ENCODE results near the gene RALGDS.
A peak's percentile ranks its signal among the peaks of the same experiment; 100 is the strongest.

RALGDS gene

DNA sequence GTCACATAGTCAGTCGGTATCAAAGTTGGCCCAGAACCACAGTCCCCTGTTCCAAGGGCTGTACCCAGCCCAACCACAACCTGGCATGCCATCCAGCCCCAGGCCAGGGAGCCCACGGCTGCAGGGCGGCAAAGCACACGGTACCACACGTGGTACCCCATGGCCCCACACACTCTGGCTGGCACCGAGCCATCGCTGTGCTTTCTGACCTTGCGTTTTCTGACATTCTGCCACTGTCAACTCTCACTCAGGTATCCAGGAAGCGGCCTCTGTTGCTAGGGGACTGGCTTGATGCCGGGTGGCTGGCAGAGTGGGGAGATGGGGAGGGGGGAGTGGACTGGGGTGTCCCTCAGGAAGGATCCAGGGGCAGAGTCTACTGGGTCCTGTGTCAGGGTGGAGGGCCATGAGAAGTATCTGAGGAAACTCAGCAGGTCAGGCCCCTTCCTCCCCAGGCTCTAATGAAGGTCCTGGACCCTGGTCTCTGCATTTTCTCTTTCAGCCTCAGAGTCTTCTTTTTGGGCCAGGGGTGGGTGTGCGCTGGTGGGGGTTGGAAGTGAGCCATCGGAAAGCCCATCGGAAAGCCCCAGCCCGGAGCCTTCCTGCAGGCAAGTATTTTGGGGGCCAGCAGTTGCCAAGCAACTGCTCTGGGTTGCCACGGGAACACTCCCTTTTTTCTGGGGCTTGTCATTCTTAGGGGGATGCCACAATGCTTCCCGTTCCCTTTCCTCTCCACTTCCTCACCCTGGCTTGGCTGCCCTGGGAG, 21.0 kb upstream of the RALGDS start:
- H3K4me3 ChIP-seq (ENCODE audit: low read length) = no peak overlapping the region
- H3K36me3 ChIP-seq (ENCODE audit: insufficient read depth, low read length) = no peaks in the 10 kb centered on the region
- H3K9me3 ChIP-seq (replicated peaks; ENCODE audit: low read length) = no peaks in the 10 kb centered on the region
- H3K4me1 ChIP-seq (ENCODE audit: control insufficient read depth, insufficient read depth, low read length) = peaks cover 10% of the 10 kb centered on the region
- H3K4me2 ChIP-seq (ENCODE audit: low read length) = no peak overlapping the region
- no peaks in the 10 kb centered on the region for H3K27me3 ChIP-seq (ENCODE audit: control insufficient read depth, insufficient read depth, low read length)
- no peak overlapping the region for H3K9ac ChIP-seq (ENCODE audit: low read depth, low read length)

DNA sequence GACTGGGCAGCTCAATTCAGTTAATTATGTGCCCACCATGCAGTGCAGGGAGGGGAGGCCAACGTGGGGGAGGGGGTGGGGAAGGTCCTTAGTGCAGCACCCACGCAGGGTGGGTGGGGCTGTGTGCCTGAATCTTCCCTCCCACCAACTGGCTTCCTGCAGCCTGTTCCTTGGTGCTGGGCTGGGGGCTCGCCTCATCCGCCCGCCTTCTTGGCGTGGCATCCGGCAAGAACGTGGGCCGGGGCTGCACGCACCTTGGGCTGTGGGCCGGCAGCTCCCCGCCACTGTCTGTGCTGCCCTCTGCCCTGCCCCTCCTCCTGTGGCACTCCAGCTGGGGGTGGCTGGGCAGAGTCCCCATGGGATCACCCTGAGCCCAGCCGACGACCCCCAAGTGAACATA, 19.6 kb upstream of the RALGDS start:
- no peak overlapping the region for H3K9ac ChIP-seq (ENCODE audit: low read depth, low read length)
- H3K4me1 ChIP-seq (ENCODE audit: control insufficient read depth, insufficient read depth, low read length) = peaks cover 16% of the 10 kb centered on the region

GRCh38 chr9:133140174-133140505, 19.1 kb upstream of the RALGDS start:
- H3K4me3 ChIP-seq (ENCODE audit: low read length) = no peak overlapping the region
- no peaks in the 10 kb centered on the region for H3K36me3 ChIP-seq (ENCODE audit: insufficient read depth, low read length)
- H3K9ac ChIP-seq (ENCODE audit: low read depth, low read length) = no peak overlapping the region
- no peaks in the 10 kb centered on the region for H3K9me3 ChIP-seq (replicated peaks; ENCODE audit: low read length)
- H3K4me1 ChIP-seq (ENCODE audit: control insufficient read depth, insufficient read depth, low read length) = peaks cover 21% of the 10 kb centered on the region
- H3K27me3 ChIP-seq (ENCODE audit: control insufficient read depth, insufficient read depth, low read length) = no peaks in the 10 kb centered on the region
- no peak overlapping the region for H3K4me2 ChIP-seq (ENCODE audit: low read length)

More for the DNA sequence above, 19.6 kb upstream of the RALGDS start:
- Histone ChIP-seq H3K9me3 (replicated peaks; ENCODE audit: low read length) (no peaks in the 10 kb centered on the region), H3K4me2 (ENCODE audit: low read length) (no peak overlapping the region), H3K4me3 (ENCODE audit: low read length) (no peak overlapping the region), H3K27me3 (ENCODE audit: control insufficient read depth, insufficient read depth, low read length) (no peaks in the 10 kb centered on the region), H3K36me3 (ENCODE audit: insufficient read depth, low read length) (no peaks in the 10 kb centered on the region)

DNA sequence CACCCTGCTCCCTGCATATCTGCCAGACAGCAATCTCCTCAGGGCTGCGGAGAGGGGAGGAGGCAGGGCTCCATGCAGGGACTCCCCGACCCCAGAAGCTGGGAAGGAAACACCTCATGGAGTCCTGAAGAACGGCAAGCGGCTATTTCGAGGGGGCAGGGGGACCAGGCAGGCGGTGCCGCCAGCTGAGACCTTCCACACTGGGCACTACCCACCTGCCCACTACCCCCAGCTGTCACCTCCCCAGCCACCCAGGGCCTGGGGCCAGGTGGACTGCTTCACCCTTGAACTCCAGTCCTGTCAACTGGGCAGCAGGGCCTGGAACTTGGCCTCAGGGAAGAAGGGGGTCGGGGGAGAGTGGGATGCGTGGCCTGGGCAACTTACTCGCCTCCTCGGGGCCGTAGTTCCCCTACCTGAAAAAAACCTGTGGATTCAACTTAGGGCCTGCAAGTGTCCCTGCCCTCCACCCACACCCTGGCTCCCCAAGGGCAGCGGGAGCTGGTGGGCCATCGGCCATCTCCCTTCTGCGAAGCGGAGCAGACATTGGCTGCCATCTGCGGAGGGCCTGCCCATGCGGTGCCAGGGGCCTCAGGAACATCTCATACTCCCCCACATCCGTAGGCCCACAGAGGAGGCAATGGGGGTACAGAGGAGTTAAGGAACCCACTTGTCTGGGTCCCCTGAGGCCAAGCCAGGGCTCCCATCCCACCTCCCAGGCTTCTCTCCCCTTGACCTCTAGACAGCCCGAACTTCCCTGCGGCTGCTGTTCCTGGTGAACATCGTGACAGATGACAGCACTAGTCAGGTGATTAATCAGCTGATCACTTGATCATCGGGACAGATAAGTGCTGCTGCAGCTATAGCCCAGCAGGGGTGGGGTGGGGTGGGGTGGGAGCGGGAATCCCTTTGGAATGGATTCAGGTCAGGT, 18.5 kb upstream of the RALGDS start:
- no peak overlapping the region for H3K4me2 ChIP-seq (ENCODE audit: low read length)
- no peaks in the 10 kb centered on the region for H3K27me3 ChIP-seq (ENCODE audit: control insufficient read depth, insufficient read depth, low read length)
- H3K36me3 ChIP-seq (ENCODE audit: insufficient read depth, low read length) = no peaks in the 10 kb centered on the region
- H3K9ac ChIP-seq (ENCODE audit: low read depth, low read length) = no peak overlapping the region
- H3K4me1 ChIP-seq (ENCODE audit: control insufficient read depth, insufficient read depth, low read length) = peaks cover 22% of the 10 kb centered on the region
- H3K9me3 ChIP-seq (replicated peaks; ENCODE audit: low read length) = no peaks in the 10 kb centered on the region
- no peak overlapping the region for H3K4me3 ChIP-seq (ENCODE audit: low read length)

DNA sequence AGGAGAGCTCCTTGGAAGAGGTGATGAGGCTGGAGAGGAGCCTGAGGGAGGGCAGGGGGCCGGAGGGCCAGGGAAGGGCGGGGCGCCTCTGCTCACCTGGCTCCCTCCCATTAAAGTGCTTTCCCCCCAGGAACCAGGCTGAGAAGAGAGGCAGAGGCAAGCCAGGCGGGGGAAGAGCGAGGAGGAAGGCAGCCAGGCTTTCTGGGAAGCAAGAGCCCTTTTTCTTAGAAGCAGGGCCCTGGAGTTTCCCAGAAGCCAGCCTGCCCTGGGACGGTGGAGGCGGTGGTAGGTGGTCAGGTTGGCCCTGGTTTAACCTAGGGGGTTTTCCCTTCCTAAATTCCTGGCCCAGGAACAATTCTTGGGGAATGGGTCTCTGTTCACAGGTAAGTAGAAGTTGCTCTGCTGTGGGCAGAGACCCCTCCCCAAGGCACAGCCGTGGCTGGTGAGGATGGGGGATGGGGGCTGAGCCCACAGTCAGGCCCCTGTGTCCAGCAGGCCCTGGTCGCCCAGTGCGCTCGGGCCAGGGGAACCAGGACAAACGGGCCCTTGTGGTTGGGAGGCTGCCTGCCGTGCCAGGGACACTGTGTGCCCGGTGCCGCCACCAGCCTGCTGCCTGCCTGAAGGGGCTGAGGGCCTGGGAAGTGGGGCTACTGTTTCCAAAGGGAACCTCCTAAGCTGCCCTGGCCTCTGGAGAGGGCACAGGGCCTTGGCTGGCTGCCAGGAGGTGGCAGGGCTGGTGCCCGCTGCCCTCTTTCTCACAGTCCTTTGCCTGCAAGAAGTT, 16.6 kb upstream of the RALGDS start:
- H3K27me3 ChIP-seq (ENCODE audit: control insufficient read depth, insufficient read depth, low read length) = no peaks in the 10 kb centered on the region
- H3K4me1 ChIP-seq (ENCODE audit: control insufficient read depth, insufficient read depth, low read length) = peaks cover 34% of the 10 kb centered on the region
- no peak overlapping the region for H3K9ac ChIP-seq (ENCODE audit: low read depth, low read length)
- H3K4me3 ChIP-seq (ENCODE audit: low read length) = no peak overlapping the region
- no peaks in the 10 kb centered on the region for H3K9me3 ChIP-seq (replicated peaks; ENCODE audit: low read length)
- no peak overlapping the region for H3K4me2 ChIP-seq (ENCODE audit: low read length)
- no peaks in the 10 kb centered on the region for H3K36me3 ChIP-seq (ENCODE audit: insufficient read depth, low read length)

GRCh38 chr9:133135146-133135745, 14.2 kb upstream of the RALGDS start:
- peak overlapping the region; percentile 69 for H3K9ac ChIP-seq (ENCODE audit: low read depth, low read length)
- H3K4me3 ChIP-seq (ENCODE audit: low read length) = no peak overlapping the region
- peaks cover 41% of the 10 kb centered on the region for H3K4me1 ChIP-seq (ENCODE audit: control insufficient read depth, insufficient read depth, low read length)

DNA sequence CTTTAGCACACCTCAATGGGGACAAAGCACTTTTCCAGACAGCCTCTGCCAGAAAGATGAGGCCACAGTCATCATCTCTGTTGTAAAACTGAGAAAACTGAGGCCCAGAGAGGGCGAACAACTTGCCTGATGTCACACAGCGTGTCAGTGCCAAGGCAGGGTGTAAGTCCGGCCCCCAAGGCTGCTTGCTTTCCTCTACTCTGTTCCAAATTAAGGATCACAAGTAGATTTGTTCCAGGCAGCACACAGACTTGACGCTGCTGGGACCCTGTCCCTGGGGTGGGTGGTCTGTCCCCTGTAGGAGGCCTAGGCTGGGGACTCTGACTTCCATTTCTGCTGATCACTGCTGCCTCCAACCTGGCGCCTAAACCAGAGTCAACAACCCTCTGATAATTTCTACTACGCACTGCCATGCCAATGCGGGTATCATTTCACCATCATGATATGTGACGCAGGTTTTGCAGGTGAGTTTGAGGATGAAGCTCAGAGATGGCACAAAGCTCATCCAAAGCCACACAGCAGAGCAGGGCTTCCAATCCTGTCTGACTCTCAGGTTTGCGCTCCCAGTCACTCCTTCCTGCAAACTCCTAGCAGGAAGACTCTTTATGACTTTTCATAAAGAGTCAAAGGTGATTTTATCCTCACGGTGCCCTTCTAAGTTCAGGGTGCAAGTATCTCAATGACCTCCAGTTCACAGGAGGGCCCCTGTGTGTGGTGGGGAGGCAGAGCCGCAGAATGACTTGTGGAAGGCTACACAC, 13.5 kb upstream of the RALGDS start:
- H3K4me1 ChIP-seq (ENCODE audit: control insufficient read depth, insufficient read depth, low read length) = peaks cover 41% of the 10 kb centered on the region
- peak overlapping the region; percentile 36 for H3K4me3 ChIP-seq (ENCODE audit: low read length)
- no peaks in the 10 kb centered on the region for H3K36me3 ChIP-seq (ENCODE audit: insufficient read depth, low read length)
- H3K9ac ChIP-seq (ENCODE audit: low read depth, low read length) = peak overlapping the region; percentile 69
- no peaks in the 10 kb centered on the region for H3K9me3 ChIP-seq (replicated peaks; ENCODE audit: low read length)
- peak overlapping the region; percentile 75 for H3K4me2 ChIP-seq (ENCODE audit: low read length)
- peaks cover 11% of the 10 kb centered on the region for H3K27me3 ChIP-seq (ENCODE audit: control insufficient read depth, insufficient read depth, low read length)

More at GRCh38 chr9:133135146-133135745, 14.2 kb upstream of the RALGDS start:
- H3K27me3 ChIP-seq (ENCODE audit: control insufficient read depth, insufficient read depth, low read length) = peaks cover 10% of the 10 kb centered on the region
- H3K36me3 ChIP-seq (ENCODE audit: insufficient read depth, low read length) = no peaks in the 10 kb centered on the region
- no peaks in the 10 kb centered on the region for H3K9me3 ChIP-seq (replicated peaks; ENCODE audit: low read length)
- peak overlapping the region; percentile 75 for H3K4me2 ChIP-seq (ENCODE audit: low read length)

DNA sequence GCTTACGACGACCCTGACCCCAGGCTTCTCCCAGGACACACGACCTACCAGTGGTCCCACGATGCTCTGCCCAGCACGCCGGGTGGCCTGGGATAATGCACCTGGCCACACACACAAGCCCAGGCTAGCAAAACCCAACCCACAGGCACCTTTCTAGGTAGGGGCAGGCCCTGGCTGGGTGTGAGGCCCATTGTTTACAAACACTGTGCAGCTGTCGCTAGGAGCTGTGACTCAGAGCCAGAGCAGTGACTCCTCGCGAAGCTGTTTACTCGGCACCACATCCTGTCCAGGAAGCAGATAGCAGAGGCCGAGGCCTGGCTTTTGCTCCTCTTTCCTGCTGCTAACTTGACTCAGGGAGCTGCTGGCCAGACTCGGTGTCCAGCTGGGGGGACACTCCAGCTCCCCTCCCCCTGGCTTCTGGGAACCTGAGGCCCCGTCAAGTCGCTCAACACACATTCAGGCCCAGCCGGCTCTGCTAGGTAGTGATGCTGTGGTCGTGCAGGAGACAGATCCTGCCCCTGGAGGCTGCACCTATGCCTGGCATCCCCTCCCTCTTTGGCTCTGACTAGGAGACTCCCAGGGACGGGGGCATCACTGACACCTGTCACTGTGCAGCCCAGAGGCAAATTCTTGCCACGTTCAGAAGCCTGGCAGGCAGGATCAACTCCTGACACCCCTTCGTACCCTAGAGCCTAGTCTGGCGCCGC, 12.8 kb upstream of the RALGDS start:
- peak overlapping the region; percentile 36 for H3K4me3 ChIP-seq (ENCODE audit: low read length)
- peaks cover 41% of the 10 kb centered on the region for H3K4me1 ChIP-seq (ENCODE audit: control insufficient read depth, insufficient read depth, low read length)

GRCh38 chr9:133132174-133132573, 11.1 kb upstream of the RALGDS start:
- H3K36me3 ChIP-seq (ENCODE audit: insufficient read depth, low read length) = no peaks in the 10 kb centered on the region
- no peak overlapping the region for H3K4me2 ChIP-seq (ENCODE audit: low read length)
- H3K9me3 ChIP-seq (replicated peaks; ENCODE audit: low read length) = no peaks in the 10 kb centered on the region
- H3K4me3 ChIP-seq (ENCODE audit: low read length) = no peak overlapping the region
- peaks cover 35% of the 10 kb centered on the region for H3K27me3 ChIP-seq (ENCODE audit: control insufficient read depth, insufficient read depth, low read length)
- H3K9ac ChIP-seq (ENCODE audit: low read depth, low read length) = no peak overlapping the region
- peaks cover 47% of the 10 kb centered on the region for H3K4me1 ChIP-seq (ENCODE audit: control insufficient read depth, insufficient read depth, low read length)

More for the DNA sequence above, 12.8 kb upstream of the RALGDS start:
- Histone ChIP-seq H3K4me2 (ENCODE audit: low read length) (peak overlapping the region; percentile 75), H3K9me3 (replicated peaks; ENCODE audit: low read length) (no peaks in the 10 kb centered on the region), H3K27me3 (ENCODE audit: control insufficient read depth, insufficient read depth, low read length) (peaks cover 19% of the 10 kb centered on the region), H3K9ac (ENCODE audit: low read depth, low read length) (peak overlapping the region; percentile 69), H3K36me3 (ENCODE audit: insufficient read depth, low read length) (no peaks in the 10 kb centered on the region)

- H3K4me2 ChIP-seq (ENCODE audit: low read length) = no peak overlapping the region
- H3K4me3 ChIP-seq (ENCODE audit: low read length) = no peak overlapping the region
- H3K27me3 ChIP-seq (ENCODE audit: control insufficient read depth, insufficient read depth, low read length) = peaks cover 39% of the 10 kb centered on the region
- H3K9me3 ChIP-seq (replicated peaks; ENCODE audit: low read length) = no peaks in the 10 kb centered on the region
- no peak overlapping the region for H3K9ac ChIP-seq (ENCODE audit: low read depth, low read length)
- peaks cover 54% of the 10 kb centered on the region for H3K4me1 ChIP-seq (ENCODE audit: control insufficient read depth, insufficient read depth, low read length)
- no peaks in the 10 kb centered on the region for H3K36me3 ChIP-seq (ENCODE audit: insufficient read depth, low read length)
Observed at GRCh38 chr9:133131506-133131905, 10.5 kb upstream of the RALGDS start.

Data from skeletal muscle satellite cell (primary cell).